Stimulated activated effector memory CD8-positive, alpha-beta T cell treated with anti-CD3 and anti-CD28 coated beads, Interleukin-12 subunit alpha, Interleukin-12 subunit beta, amount 100 ng/mL, for 72 hours (primary cell): ENCODE measurements around the gene KISS1R.
A peak's percentile ranks its signal among the peaks of the same experiment; 100 is the strongest.
"Not testable (repeated sequence)": the region's sequence is repeated elsewhere in the genome, so short reads cannot be mapped to it uniquely, and the experiment has no call there.

Experiments used
- ATAC-seq: fragments of 150-1000 bp; cut with Tn5 transposase; 2 replicates; pipeline ENCODE4 v1.10.0; 2021
- DNase-seq, 2 donors: peaks; one replicate each; pipeline ENCODE4 v3.0.0; 2021 to 2022; ENCODE audit warnings: low spot score in 2 of 2
- H3K27ac Mint-ChIP-seq: one replicate; pipeline ENCODE4 v1.8.0; 2022; ENCODE audit warnings: mild to moderate bottlenecking, mixed read lengths
- H3K36me3 Mint-ChIP-seq: one replicate; pipeline ENCODE4 v1.8.0; 2022; ENCODE audit warnings: mild to moderate bottlenecking, mixed read lengths
- H3K4me1 Mint-ChIP-seq: one replicate; pipeline ENCODE4 v1.8.0; 2022; ENCODE audit warnings: mixed read lengths
- H3K4me3 Mint-ChIP-seq: one replicate; pipeline ENCODE4 v1.8.0; 2022; ENCODE audit warnings: mild to moderate bottlenecking, mixed read lengths
- H3K9me3 Mint-ChIP-seq: one replicate; pipeline ENCODE4 v1.8.0; 2022; ENCODE audit warnings: mixed read lengths

Gene KISS1R

DNA sequence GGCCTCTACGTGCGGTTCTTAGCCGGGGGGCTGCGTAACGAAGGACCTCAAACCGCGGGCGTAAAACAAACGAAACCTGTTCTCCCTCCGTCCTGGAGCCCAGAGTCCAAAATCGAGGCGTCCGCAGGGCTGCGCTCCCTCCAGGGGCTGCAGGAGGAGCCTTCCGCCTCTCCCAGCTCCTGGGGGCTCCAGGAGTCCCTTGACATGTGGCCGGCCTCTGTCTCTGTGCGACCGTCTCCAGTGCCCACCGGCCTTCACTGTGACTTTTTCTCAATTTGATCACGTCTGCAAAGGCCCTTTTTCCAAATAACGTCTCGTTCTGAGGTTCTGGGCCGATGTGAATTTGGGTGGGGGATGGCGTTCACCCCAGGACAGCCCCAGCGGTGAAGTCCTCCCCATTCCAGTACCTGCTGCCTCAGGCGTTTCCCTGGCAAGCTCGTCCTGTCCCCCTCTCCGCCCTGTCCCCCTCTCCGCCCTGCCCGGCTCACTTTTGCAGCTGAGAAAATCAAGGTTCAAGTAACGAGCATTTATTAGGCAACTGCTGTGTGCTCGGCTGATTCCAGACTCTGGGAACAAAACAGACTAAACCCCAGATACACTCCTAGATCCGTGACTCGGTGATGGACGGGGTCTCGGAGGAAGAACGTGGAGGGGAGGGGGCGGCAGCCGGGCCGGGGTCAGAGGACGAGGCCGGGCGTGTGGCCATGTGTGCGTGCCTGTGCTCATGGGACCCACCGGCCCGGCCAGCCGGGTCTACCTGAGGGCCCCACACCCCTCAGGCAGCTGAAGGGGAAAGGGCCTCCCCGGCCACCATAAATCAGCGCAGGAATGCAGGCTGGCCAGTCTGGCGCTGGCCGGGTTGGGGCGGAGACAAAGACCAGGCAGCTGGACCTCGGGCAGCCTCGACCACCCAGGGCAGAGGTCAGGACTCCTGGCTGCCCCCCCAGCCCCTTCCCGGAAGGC, 39.0 kb downstream of the KISS1R start:
- no peak for DNase-seq
- H3K4me1 Mint-ChIP-seq = peaks cover 18% of the 10 kb centered on the region
- H3K9me3 Mint-ChIP-seq = no peaks in the 10 kb centered on the region
- no peak overlapping the region for H3K27ac Mint-ChIP-seq
- no peak overlapping the region for H3K4me3 Mint-ChIP-seq
- no peak for ATAC-seq
- H3K36me3 Mint-ChIP-seq = peaks cover 14% of the 10 kb centered on the region

DNA sequence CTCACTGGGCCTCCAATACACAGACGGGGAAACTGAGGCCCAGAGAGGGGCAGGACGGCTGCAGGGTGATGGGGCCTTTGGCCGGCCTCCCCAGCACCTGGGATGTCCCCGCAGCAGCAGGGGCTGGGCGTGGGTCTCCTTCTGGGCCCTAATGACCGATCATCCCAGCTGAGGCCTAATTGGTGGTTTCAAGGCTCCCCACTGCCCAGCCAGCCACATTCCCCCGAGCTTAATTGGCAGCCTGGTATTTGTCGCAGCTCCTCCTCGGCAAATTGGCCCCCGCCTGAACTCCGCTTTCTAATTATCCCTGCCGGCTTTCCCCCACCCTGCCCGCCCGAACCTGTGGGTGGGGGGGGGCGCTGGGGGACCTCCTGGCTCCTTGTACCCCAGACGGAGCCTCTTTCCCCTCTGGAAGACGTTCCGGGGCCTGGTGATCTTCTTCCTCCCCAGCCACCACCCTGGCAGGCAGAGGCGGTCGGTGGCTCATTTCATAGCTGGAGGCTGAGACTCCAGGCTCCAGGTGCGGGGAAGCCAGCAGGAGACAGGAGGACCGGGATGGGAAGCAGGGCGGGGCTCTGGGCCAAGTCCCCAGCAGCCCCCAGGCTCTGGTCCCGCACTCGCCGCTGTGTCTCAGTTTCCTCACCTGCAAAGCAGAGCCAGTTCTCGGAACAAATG, 39.8 kb downstream of the KISS1R start:
- no peak overlapping the region for H3K27ac Mint-ChIP-seq
- H3K4me3 Mint-ChIP-seq = no peak overlapping the region

DNA sequence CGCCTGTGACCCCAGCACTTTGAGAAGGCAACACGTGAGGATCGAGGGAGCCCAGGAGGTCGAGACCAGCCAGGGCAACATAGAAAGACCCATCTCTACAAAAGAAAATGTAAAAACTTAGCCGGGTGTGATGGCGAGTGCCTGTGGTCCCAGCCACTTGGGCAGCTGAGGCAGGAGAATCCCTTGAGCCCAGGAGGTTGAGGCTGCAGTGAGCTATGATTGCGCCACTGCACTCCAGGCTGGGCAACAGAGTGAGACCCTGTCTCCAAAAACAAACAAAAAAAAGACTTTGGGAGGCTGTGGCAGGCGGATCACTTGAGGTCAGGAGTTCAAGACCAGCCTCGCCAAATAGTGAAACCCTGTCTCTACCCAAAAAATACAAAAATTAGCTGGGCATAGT, 40.4 kb downstream of the KISS1R start:
- H3K36me3 Mint-ChIP-seq = peaks cover 14% of the 10 kb centered on the region
- not testable (repeated sequence) for ATAC-seq, DNase-seq, H3K9me3 Mint-ChIP-seq, H3K27ac Mint-ChIP-seq, H3K4me3 Mint-ChIP-seq
- H3K4me1 Mint-ChIP-seq = peaks cover 18% of the 10 kb centered on the region

More for the DNA sequence above, 39.8 kb downstream of the KISS1R start:
- ATAC-seq (no peak), DNase-seq (no peak)
- Mint-ChIP-seq H3K4me1 (peaks cover 18% of the 10 kb centered on the region), H3K9me3 (no peaks in the 10 kb centered on the region), H3K36me3 (peaks cover 14% of the 10 kb centered on the region)

DNA sequence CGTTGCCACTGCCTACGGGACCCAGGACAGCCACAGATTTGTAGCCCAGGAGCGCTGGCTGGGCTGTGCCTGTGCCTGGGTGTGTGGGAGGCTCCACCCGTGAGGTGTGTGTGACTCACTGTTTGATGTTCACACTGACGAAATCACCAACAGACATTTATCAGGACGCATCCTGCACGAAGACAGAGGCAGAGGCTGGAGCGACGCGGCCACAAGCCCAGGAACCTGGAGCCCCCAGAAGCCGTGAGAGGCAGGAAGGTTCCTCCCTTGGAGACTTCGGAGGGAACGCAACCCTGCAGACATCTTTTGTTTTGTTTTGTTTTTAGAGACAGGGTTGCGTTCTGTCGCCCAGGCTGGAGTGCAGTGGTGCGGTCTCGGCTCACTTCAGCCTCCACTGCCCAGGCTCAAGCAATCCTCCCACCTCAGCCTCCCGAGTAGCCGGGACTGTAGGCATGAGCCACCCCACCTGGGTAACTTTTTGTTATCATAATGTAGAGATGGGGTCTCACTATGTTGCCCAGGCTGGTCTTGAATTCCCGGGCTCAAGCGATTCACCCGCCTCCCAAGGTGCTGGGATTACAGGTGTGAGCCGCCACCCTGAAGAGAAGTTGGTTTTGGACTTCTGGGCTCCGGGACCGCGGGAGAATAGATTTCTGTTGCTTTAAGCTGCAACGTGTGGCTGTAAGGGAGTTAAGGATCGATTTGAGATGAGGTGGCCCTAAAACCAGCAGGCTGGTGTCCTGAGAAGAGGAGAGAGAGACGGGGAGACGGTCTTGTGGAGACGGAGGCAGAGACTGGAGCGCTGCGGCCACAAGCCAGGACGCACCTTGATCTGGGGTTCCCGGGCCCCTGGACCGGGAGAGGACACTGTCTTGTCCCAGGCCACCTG, 42.1 kb downstream of the KISS1R start:
- peaks cover 6% of the 10 kb centered on the region for H3K4me1 Mint-ChIP-seq
- peak overlapping the region; percentile 19 for H3K4me3 Mint-ChIP-seq
- H3K9me3 Mint-ChIP-seq = no peaks in the 10 kb centered on the region
- peak overlapping the region; percentile 20 for H3K27ac Mint-ChIP-seq
- H3K36me3 Mint-ChIP-seq = peaks cover 18% of the 10 kb centered on the region
- DNase-seq = no peak
- ATAC-seq = peak; percentile 92

DNA sequence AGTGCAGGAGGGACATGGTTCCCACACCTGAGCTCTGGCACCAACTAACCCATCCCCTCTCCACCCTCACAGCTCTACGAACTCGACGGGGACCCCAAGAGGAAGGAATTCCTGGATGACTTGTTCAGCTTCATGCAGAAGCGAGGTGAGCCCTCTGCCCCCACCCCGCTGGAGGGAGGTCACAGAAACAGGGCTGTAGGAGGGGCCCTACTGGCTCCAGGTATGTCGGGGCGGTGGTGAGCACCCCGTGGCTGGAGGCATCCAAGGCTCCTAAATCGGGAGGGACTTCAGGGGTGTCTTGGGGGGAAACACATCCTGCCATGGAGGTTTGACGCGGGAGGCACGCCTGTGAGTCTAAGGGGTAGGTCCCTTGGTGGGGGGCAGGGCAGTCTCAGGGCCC, 42.9 kb downstream of the KISS1R start:
- ATAC-seq (no peak), DNase-seq (no peak)
- no peak overlapping the region for H3K4me3 Mint-ChIP-seq
- no peak overlapping the region for H3K27ac Mint-ChIP-seq
- H3K4me1 Mint-ChIP-seq = peaks cover 6% of the 10 kb centered on the region
- no peaks in the 10 kb centered on the region for H3K9me3 Mint-ChIP-seq
- peaks cover 26% of the 10 kb centered on the region for H3K36me3 Mint-ChIP-seq

DNA sequence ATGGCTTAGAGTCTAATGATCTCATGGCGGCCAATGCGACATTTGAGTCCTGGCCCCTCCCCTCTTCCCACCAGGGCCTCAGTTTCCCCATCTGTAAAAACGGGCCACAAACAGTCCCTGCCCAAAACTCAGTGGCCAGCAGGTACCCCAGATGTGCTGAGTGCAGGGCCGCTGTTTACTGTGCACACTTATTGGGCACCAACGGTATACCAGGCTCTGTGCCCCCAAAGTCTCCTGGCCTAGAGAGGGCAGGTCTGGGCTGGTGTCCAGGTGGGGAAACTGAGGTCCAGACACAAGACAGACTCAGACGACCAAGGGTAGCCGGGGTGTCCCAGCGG, 43.4 kb downstream of the KISS1R start:
- peaks cover 6% of the 10 kb centered on the region for H3K4me1 Mint-ChIP-seq
- H3K36me3 Mint-ChIP-seq = peaks cover 32% of the 10 kb centered on the region
- no peaks in the 10 kb centered on the region for H3K9me3 Mint-ChIP-seq
- ATAC-seq (no peak), DNase-seq (no peak)
- no peak overlapping the region for H3K27ac Mint-ChIP-seq
- H3K4me3 Mint-ChIP-seq = no peak overlapping the region

DNA sequence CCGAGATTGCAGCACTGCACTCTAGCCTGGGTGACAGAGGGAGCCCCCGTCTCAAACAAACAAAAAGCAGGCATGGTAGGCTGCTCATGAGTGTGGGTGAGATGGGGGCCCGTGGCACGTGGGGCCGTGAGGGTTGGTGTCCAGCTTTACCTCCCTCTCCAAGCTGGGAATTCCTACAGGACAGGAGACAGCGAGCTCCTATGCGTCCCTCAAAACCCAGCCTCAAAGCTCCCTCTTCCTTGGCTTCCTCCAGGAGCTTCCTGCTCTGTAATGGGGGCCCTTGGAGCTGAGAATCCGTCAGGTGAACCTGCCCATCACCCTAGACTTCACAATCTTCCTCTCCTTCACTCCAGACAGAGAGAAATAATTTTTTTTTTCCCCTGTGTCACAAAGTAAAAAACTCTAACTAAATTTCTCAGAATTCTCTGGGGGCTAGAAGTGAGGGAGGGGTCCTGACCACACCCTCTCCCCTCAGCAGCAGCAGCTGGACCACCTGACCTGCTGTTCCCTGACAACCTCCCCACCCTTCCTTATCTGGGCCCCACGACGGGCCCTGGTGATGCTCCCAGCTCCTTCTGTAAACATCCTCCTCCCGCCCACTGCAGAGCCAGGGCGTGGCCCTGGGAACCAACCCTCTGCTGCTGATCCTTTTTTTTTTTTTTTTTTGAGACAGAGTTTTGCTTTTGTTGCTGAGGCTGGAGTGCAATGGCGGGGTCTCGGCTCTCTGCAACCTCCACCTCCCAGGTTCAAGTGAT, 44.9 kb downstream of the KISS1R start:
- no peak for DNase-seq
- Mint-ChIP-seq H3K4me1 (peaks cover 6% of the 10 kb centered on the region), H3K27ac (no peak overlapping the region), H3K36me3 (peaks cover 46% of the 10 kb centered on the region), H3K9me3 (no peaks in the 10 kb centered on the region), H3K4me3 (no peak overlapping the region)
- ATAC-seq = no peak

DNA sequence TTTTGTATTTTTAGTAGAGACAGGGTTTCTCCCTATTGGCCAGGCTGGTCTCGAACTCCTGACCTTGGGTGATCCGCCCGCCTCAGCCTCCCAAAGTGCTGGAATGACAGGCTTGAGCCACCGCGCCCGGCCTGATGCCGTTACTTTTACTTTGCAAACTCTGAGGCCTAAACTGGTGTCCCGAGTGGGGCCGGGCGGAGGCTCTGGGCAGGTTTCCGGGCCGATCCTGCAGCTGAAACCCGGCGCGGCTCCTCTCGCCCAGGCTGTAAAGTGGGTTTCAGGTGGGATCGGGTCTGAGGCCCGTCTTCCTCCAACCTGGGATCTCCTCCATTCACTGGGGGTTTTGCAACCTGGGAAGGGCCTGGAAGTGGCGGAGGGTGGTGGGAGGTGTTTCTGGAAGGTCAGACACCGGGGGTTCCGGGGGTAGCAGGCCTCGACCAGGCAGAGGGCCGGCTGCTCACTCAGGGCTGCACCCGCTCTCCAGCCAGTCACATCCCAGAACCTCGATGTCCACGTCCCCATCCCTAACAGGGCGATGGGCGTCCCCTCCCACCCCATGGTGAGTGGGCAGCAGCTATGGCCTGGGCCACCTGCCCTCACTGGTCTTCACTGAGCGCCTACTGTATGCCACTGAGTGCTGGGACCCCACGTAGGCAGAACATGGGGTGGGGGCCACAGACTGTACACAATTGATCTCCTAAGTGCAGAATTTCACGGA, 45.7 kb downstream of the KISS1R start:
- H3K4me1 Mint-ChIP-seq = peaks cover 6% of the 10 kb centered on the region
- H3K36me3 Mint-ChIP-seq = peaks cover 54% of the 10 kb centered on the region
- no peak overlapping the region for H3K27ac Mint-ChIP-seq
- DNase-seq (no peak), ATAC-seq (no peak)
- H3K4me3 Mint-ChIP-seq = no peak overlapping the region
- no peaks in the 10 kb centered on the region for H3K9me3 Mint-ChIP-seq

DNA sequence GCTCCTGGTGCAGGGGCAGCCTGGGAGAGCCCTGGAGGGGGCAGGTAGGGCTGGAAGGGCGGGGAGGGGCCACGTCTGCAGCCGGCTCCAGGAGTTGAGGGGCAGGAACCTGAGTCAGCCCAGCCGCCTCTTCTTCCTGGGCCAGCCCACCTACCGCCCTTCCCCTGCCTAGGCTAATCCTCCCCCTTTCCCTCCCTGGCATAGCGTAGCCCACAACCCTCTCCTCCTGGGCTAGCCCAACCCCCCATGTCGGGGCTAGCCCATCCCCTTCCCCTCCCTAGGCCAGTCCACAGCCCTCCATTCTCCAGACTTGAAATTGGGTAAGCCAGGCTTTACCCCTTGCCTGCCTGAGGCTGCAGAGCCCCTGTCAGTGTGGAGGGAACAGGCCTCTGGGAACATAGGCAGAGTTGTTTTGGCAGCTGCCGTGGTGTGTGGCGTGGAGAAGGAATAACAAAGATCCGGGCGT, 46.4 kb downstream of the KISS1R start:
- no peak overlapping the region for H3K27ac Mint-ChIP-seq
- no peaks in the 10 kb centered on the region for H3K9me3 Mint-ChIP-seq
- peaks cover 61% of the 10 kb centered on the region for H3K36me3 Mint-ChIP-seq
- DNase-seq (no peak), ATAC-seq (no peak)
- peaks cover 6% of the 10 kb centered on the region for H3K4me1 Mint-ChIP-seq
- no peak overlapping the region for H3K4me3 Mint-ChIP-seq

DNA sequence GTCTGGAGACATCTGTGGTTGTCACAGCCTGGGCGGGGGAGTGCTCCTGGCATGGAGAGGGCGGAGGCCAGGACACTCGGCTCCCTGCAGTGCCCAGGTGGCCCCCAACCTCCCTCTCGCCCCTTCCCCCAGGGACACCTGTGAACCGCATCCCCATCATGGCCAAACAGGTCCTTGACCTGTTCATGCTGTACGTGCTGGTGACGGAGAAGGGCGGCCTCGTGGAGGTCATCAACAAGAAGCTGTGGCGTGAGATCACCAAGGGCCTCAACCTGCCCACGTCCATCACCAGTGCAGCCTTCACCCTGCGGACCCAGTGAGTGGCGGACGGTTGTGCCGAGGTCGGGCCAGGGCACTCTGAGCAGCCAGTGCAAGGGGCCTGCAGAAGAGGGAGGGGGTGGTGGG, 47.0 kb downstream of the KISS1R start:
- Mint-ChIP-seq H3K36me3 (peaks cover 63% of the 10 kb centered on the region), H3K9me3 (no peaks in the 10 kb centered on the region), H3K4me1 (no peaks in the 10 kb centered on the region), H3K4me3 (no peak overlapping the region), H3K27ac (no peak overlapping the region)
- ATAC-seq (no peak), DNase-seq (no peak)

DNA sequence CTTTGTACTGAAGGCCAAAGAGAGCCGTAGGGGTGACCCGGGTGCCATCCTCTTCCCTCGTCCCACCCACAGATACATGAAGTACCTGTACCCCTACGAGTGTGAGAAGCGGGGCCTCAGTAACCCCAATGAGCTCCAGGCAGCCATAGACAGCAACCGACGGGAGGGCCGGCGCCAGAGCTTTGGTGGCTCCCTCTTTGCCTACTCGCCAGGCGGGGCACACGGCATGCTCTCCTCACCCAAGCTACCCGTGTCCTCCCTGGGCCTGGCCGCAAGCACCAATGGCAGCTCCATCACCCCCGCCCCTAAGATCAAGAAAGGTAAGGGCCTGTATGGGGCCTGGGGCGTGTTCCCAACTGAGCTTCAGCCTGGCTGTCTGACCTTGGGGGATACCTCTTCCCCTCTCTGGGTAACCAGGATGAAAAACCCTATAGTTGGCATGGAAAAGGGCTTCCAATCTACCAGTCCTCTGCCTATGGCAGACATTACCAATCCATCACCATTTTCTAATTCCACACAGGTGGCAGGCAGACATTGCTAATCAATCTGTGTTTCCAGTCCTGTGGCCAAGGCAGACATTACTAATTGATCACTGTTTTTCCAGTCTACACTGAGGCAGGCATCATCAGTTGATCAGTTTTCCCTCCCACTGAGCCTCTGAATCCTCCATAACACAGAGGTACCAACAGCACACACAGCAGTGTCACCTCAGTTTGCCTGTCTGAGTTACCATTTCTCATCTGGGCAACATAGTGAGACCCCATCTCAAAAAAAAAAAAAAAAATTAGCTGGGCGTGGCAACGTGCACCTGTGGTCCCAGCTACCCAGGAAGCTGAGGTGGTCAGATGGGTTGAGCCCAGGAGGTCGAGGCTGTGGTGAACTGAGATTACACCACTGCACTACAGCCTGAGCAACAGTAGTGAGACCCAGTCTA, 47.9 kb downstream of the KISS1R start:
- no peak overlapping the region for H3K27ac Mint-ChIP-seq
- no peak for DNase-seq
- H3K4me3 Mint-ChIP-seq = no peak overlapping the region
- no peaks in the 10 kb centered on the region for H3K9me3 Mint-ChIP-seq
- ATAC-seq = no peak
- H3K36me3 Mint-ChIP-seq = peaks cover 69% of the 10 kb centered on the region
- H3K4me1 Mint-ChIP-seq = no peaks in the 10 kb centered on the region

DNA sequence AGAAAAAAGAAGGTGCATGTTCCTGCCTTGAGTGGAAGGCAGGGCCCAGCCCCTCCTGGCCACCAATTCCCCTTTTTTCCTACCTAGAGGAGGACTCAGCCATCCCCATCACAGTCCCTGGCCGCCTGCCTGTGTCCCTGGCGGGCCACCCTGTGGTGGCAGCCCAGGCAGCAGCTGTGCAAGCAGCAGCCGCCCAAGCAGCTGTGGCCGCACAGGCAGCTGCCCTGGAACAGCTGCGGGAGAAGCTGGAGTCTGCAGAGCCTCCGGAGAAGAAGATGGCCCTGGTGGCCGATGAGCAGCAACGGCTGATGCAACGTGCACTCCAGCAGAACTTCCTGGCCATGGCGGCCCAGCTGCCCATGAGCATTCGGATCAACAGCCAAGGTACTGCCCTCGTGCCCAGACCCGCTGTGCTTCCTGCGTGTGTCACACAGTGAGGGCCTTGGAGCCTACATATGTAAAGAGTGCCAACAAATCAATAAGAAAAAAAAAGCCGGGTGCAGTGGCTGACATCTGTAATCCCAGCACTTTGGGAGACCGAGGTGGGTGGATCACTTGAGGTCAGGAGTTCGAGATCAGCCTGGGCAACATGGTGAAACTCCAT, 49.5 kb downstream of the KISS1R start:
- DNase-seq = no peak
- Mint-ChIP-seq H3K36me3 (peaks cover 78% of the 10 kb centered on the region), H3K4me3 (no peak overlapping the region), H3K9me3 (no peaks in the 10 kb centered on the region), H3K4me1 (no peaks in the 10 kb centered on the region), H3K27ac (no peak overlapping the region)
- ATAC-seq = no peak
